Subcutaneous adipose tissue (tissue), 4 donors: Measurements from ENCODE around the gene AMBP. TPM values are rescaled to one million over a fixed set of nuclear protein-coding genes. Genes with fewer than 3 reads are reported as not detected.

Source experiments
- CTCF ChIP-seq: fragments of 450-650 bp; IDR thresholded peaks from one replicate; pipeline ENCODE4 v1.5.1; 2016; ENCODE audit warnings: low read depth, mild to moderate bottlenecking, control low read depth, antibody characterized with exemption, moderate library complexity
- total RNA-seq, 4 donors: library from RNA; depleted of rRNA; stranded (reverse); fragments of >200 nt; gene quantifications; one replicate each; pipeline ENCODE4 v1.1.0, GENCODE V29; 2016

Gene AMBP
- total RNA-seq, 4 donors from 2014 or later, result not detected

- no peak for TF ChIP-seq CTCF
Observed at GRCh38 chr9:114108016-114108833, 30.1 kb upstream of the AMBP start.

GRCh38 chr9:114107286-114108001, 29.3 kb upstream of the AMBP start:
- no peak for TF ChIP-seq CTCF

GRCh38 chr9:114105236-114105635, 27.1 kb upstream of the AMBP start:
- TF ChIP-seq CTCF, result no peak

- no peak for TF ChIP-seq CTCF
Observed at GRCh38 chr9:114102484-114102883, 24.4 kb upstream of the AMBP start.

- TF ChIP-seq CTCF, result no peak
Observed at GRCh38 chr9:114100536-114100935, 22.4 kb upstream of the AMBP start.

GRCh38 chr9:114099669-114100270, 21.7 kb upstream of the AMBP start:
- TF ChIP-seq CTCF, result no peak
